K562 (cell line): Measurements from ENCODE around the gene GPATCH11. TPM values are rescaled to one million over a fixed set of nuclear protein-coding genes. Genes with fewer than 3 reads are reported as not detected.
A peak's percentile ranks its signal among the peaks of the same experiment; 100 is the strongest.

Experiments used
- CREB5 ChIP-seq: fragments of 250-450 bp; sonication (Bioruptor Pico); IDR thresholded peaks from 2 replicates; pipeline ENCODE4 v1.5.0; 2020; ENCODE audit warnings: mild to moderate bottlenecking
- ELF4 ChIP-seq: fragments of 450-650 bp; formaldehyde crosslinking; IDR thresholded peaks from 2 replicates; pipeline ENCODE4 v1.4.0; 2022; ENCODE audit warnings: missing genetic modification characterization
- FOXP1 ChIP-seq: sonication (generic); formaldehyde crosslinking; IDR thresholded peaks from 2 replicates; pipeline ENCODE4 v1.8.0; 2022; ENCODE audit warnings: mild to moderate bottlenecking, missing genetic modification reagents
- PHF8 ChIP-seq: fragments of 200-600 bp; sonication (generic); IDR thresholded peaks from 2 replicates; pipeline ENCODE4 v1.6.1; 2012; ENCODE audit warnings: mixed run types, mild to moderate bottlenecking, inconsistent platforms, low read length, moderate library complexity, borderline replicate concordance
- POLR2AphosphoS5 ChIP-seq: IDR thresholded peaks from 2 replicates; pipeline ENCODE4 v1.6.1; 2011; ENCODE audit warnings: mild to moderate bottlenecking, low read depth, low read length, moderate library complexity; ENCODE audit not compliant: control insufficient read depth, insufficient read depth
- SMARCA5 ChIP-seq: fragments of 450-650 bp; IDR thresholded peaks from 2 replicates; pipeline ENCODE4 v1.6.1; 2016
- SMC3 ChIP-seq: conservative IDR thresholded peaks from 2 replicates; pipeline ENCODE4 v1.6.1; 2011; ENCODE audit warnings: low read depth, low read length, improper control_type of control experiment; ENCODE audit not compliant: insufficient read depth
- SRSF1 ChIP-seq: fragments of 200-400 bp; formaldehyde crosslinking; IDR thresholded peaks from 2 replicates; pipeline ENCODE4 v1.6.1; 2017; ENCODE audit warnings: mild to moderate bottlenecking, low read depth, low read length, moderate library complexity
- SRSF9 ChIP-seq: fragments of 200-400 bp; formaldehyde crosslinking; IDR thresholded peaks from 2 replicates; pipeline ENCODE4 v1.6.1; 2017; ENCODE audit warnings: low read depth, low read length, borderline replicate concordance
- ZBTB43 ChIP-seq: sonication (generic); formaldehyde crosslinking; IDR thresholded peaks from 2 replicates; pipeline ENCODE4 v1.8.0; 2023; ENCODE audit warnings: mild to moderate bottlenecking, missing genetic modification reagents
- ZBTB7A ChIP-seq: IDR thresholded peaks from 2 replicates; pipeline ENCODE4 v1.6.1; 2011; ENCODE audit warnings: low read depth, mild to moderate bottlenecking, low read length, moderate library complexity, borderline replicate concordance; ENCODE audit not compliant: control insufficient read depth
- ZNF444 ChIP-seq: fragments of 250-450 bp; sonication (Bioruptor Pico); IDR thresholded peaks from 2 replicates; pipeline ENCODE4 v1.4.0; 2020; ENCODE audit warnings: mild to moderate bottlenecking, moderate library complexity
- ZNF561 ChIP-seq: fragments of 450-650 bp; formaldehyde crosslinking; conservative IDR thresholded peaks from 2 replicates; pipeline ENCODE4 v1.4.0; 2020; ENCODE audit warnings: mild to moderate bottlenecking, moderate library complexity
- polyA plus RNA-seq, 8 experiments: library from polyadenylated mRNA; depleted of rRNA in 4 of 8; stranded (reverse) in 5 of 8; unstranded in 3 of 8; fragments of >200 nt; fragmentation: Nextera tagmentation in 2 of 8; fragmentation: Illumina TruSeq in 1 of 8; extraction: Ambion mirVana in 2 of 8; extraction: Trizol in 1 of 8; gene quantifications; 2 replicates each; pipeline versions ENCODE4 v1.2.1 to v1.2.3, GENCODE V29; 2011 to 2014; ENCODE audit warnings: inconsistent platforms in 1 of 8, missing spikeins in 1 of 8
- total RNA-seq, 7 experiments: library from RNA; depleted of rRNA in 6 of 7; stranded (reverse); fragments of >200 nt in 6 of 7; fragmentation: Illumina TruSeq in 2 of 7; extraction: Trizol in 2 of 7; gene quantifications; 2 replicates each; pipeline versions ENCODE4 v1.2.1 to v1.2.3, GENCODE V29; 2011 to 2021; ENCODE audit warnings: low replicate concordance in 1 of 7
- TF ChIP-seq, protein P1 (sequence below): fragments of 450-650 bp; IDR thresholded peaks from 2 replicates; pipeline ENCODE4 v1.6.1; 2014; ENCODE audit warnings: low read depth, mild to moderate bottlenecking, moderate library complexity, borderline replicate concordance
- TF ChIP-seq, protein P2 (sequence below): fragments of 450-650 bp; formaldehyde crosslinking; IDR thresholded peaks from 2 replicates; pipeline ENCODE4 v1.4.0; 2020; ENCODE audit warnings: mild to moderate bottlenecking
- TF ChIP-seq, protein P3 (sequence below): fragments of 450-650 bp; IDR thresholded peaks from 2 replicates; pipeline ENCODE4 v1.6.1; 2017; ENCODE audit warnings: mild to moderate bottlenecking, moderate library complexity
- TF ChIP-seq, protein P4 (sequence below), 2 experiments: IDR thresholded peaks; 2 replicates each; pipeline ENCODE4 v1.6.1; 2011; ENCODE audit warnings: borderline replicate concordance in 1 of 2, control low read depth in 1 of 2, low read depth in 1 of 2, low read length in 1 of 2, mild to moderate bottlenecking in 1 of 2, mixed read lengths in 1 of 2, moderate library complexity in 1 of 2; ENCODE audit not compliant: insufficient read depth in 1 of 2, insufficient read length in 1 of 2, poor library complexity in 1 of 2, severe bottlenecking in 1 of 2; ENCODE audit errors: extremely low read depth in 1 of 2

The GPATCH11 gene
- total and polyA plus RNA-seq, 9 of the 15 experiments (the other 6 are each of a cell fraction or from before 2014, with no cell fraction given): 7.9 to 23.9 (median 15.2) TPM

GRCh38 chr2:37083873-37084794 lies at the start of gene GPATCH11, which contains the start of gene HEATR5B (continued):
- TF ChIP-seq, protein P1, sequence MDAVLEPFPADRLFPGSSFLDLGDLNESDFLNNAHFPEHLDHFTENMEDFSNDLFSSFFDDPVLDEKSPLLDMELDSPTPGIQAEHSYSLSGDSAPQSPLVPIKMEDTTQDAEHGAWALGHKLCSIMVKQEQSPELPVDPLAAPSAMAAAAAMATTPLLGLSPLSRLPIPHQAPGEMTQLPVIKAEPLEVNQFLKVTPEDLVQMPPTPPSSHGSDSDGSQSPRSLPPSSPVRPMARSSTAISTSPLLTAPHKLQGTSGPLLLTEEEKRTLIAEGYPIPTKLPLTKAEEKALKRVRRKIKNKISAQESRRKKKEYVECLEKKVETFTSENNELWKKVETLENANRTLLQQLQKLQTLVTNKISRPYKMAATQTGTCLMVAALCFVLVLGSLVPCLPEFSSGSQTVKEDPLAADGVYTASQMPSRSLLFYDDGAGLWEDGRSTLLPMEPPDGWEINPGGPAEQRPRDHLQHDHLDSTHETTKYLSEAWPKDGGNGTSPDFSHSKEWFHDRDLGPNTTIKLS: no peak
- TF ChIP-seq ZNF444: no peak
- TF ChIP-seq, protein P2, sequence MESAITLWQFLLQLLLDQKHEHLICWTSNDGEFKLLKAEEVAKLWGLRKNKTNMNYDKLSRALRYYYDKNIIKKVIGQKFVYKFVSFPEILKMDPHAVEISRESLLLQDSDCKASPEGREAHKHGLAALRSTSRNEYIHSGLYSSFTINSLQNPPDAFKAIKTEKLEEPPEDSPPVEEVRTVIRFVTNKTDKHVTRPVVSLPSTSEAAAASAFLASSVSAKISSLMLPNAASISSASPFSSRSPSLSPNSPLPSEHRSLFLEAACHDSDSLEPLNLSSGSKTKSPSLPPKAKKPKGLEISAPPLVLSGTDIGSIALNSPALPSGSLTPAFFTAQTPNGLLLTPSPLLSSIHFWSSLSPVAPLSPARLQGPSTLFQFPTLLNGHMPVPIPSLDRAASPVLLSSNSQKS (CRISPR knock-in tag): no peak
- TF ChIP-seq POLR2AphosphoS5: peak; percentile 41; the same call in 1 of the 2 replicates
- peak; percentile 83; the same call in 1 of the 2 replicates for TF ChIP-seq PHF8
- no peak for TF ChIP-seq SMC3
- no peak for TF ChIP-seq ZBTB43
- TF ChIP-seq SRSF9: no peak
- no peak for TF ChIP-seq ZNF561 (CRISPR knock-in tag)
- TF ChIP-seq FOXP1 (CRISPR knock-in tag): no peak
- TF ChIP-seq, protein P3, sequence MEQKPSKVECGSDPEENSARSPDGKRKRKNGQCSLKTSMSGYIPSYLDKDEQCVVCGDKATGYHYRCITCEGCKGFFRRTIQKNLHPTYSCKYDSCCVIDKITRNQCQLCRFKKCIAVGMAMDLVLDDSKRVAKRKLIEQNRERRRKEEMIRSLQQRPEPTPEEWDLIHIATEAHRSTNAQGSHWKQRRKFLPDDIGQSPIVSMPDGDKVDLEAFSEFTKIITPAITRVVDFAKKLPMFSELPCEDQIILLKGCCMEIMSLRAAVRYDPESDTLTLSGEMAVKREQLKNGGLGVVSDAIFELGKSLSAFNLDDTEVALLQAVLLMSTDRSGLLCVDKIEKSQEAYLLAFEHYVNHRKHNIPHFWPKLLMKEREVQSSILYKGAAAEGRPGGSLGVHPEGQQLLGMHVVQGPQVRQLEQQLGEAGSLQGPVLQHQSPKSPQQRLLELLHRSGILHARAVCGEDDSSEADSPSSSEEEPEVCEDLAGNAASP: no peak
- no peak for TF ChIP-seq CREB5
- no peak for TF ChIP-seq SRSF1
- no peak for TF ChIP-seq SMARCA5
- TF ChIP-seq ZBTB7A: no peak
- TF ChIP-seq, protein P4, sequence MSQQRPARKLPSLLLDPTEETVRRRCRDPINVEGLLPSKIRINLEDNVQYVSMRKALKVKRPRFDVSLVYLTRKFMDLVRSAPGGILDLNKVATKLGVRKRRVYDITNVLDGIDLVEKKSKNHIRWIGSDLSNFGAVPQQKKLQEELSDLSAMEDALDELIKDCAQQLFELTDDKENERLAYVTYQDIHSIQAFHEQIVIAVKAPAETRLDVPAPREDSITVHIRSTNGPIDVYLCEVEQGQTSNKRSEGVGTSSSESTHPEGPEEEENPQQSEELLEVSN (IDR thresholded peaks at IDR 0.05; ENCODE audit: borderline replicate concordance in 1 of 2, extremely low read depth in 1 of 2, insufficient read depth in 1 of 2, insufficient read length in 1 of 2, low read depth in 1 of 2, low read length in 1 of 2, poor library complexity in 1 of 2, severe bottlenecking in 1 of 2): peak; percentile 38 to 53
- TF ChIP-seq ELF4: no peak
